Smooth muscle cell (in vitro differentiated cells): Measurements from ENCODE around the gene NSF. TPM values are rescaled to one million over a fixed set of nuclear protein-coding genes. Genes with fewer than 3 reads are reported as not detected.

Experiments used
- DNase-seq: peaks from one replicate; lab custom pipeline; 2025; ENCODE audit not compliant: unreplicated experiment; lab: John Stamatoyannopoulos, UW
- H2AFZ ChIP-seq: fragments of 200-600 bp; sonication (generic); 2 replicates; pipeline ENCODE4 v1.6.0; 2016; ENCODE audit warnings: antibody characterized with exemption, low read depth, mild to moderate bottlenecking
- H3F3A ChIP-seq: fragments of 200-600 bp; sonication (generic); 2 replicates; pipeline ENCODE4 v1.6.0; 2017; ENCODE audit warnings: antibody characterized with exemption, low read depth
- H3K27ac ChIP-seq: fragments of 200-600 bp; sonication (generic); 2 replicates; pipeline ENCODE4 v1.5.1; 2016; ENCODE audit warnings: low read depth, mild to moderate bottlenecking
- H3K27me3 ChIP-seq: fragments of 200-600 bp; sonication (generic); 2 replicates; pipeline ENCODE4 v1.6.1; 2016; ENCODE audit warnings: low read depth, mild to moderate bottlenecking
- H3K36me3 ChIP-seq: fragments of 200-600 bp; sonication (generic); 2 replicates; pipeline ENCODE4 v1.5.1; 2016; ENCODE audit warnings: low read depth
- H3K4me1 ChIP-seq: fragments of 200-600 bp; sonication (generic); 2 replicates; pipeline ENCODE4 v1.5.1; 2016; ENCODE audit warnings: low read depth
- H3K4me2 ChIP-seq: fragments of 200-600 bp; sonication (generic); 2 replicates; pipeline ENCODE4 v1.6.0; 2016; ENCODE audit warnings: mild to moderate bottlenecking
- H3K4me3 ChIP-seq: fragments of 200-600 bp; sonication (generic); 2 replicates; pipeline ENCODE4 v1.5.1; 2016; ENCODE audit warnings: mild to moderate bottlenecking
- H3K79me2 ChIP-seq: fragments of 200-600 bp; sonication (generic); 2 replicates; pipeline ENCODE4 v1.6.0; 2016; ENCODE audit warnings: low read depth, mild to moderate bottlenecking
- H3K9ac ChIP-seq: fragments of 200-600 bp; sonication (generic); 2 replicates; pipeline ENCODE4 v1.6.0; 2016; ENCODE audit warnings: low read depth
- H3K9me3 ChIP-seq: fragments of 200-600 bp; sonication (generic); replicated peaks from 2 replicates; pipeline ENCODE4 v1.5.1; 2016; ENCODE audit warnings: low read depth
- H4K20me1 ChIP-seq: fragments of 200-600 bp; sonication (generic); 2 replicates; pipeline ENCODE4 v1.6.0; 2016; ENCODE audit warnings: low read depth
- CTCF ChIP-seq: fragments of 200-600 bp; sonication (generic); IDR thresholded peaks from 2 replicates; pipeline ENCODE4 v1.5.1; 2017; ENCODE audit warnings: borderline replicate concordance, mild to moderate bottlenecking, antibody characterized with exemption; ENCODE audit not compliant: insufficient read depth, poor library complexity, severe bottlenecking
- WGBS: methylation state at CpG from one replicate; pipeline ENCODE4 v1.1.7; 2016; ENCODE audit warnings: low lambda C conversion rate; 5-methylcytosine and 5-hydroxymethylcytosine counted together
- polyA plus RNA-seq: library from polyadenylated mRNA; unstranded; fragments of >200 nt; fragmentation: Nextera tagmentation; extraction: Ambion mirVana; gene quantifications from 2 replicates; pipeline ENCODE4 v1.2.1, GENCODE V29; 2016
- total RNA-seq: library from RNA; depleted of rRNA; stranded (reverse); fragments of >200 nt; gene quantifications from 2 replicates; pipeline ENCODE4 v1.2.3, GENCODE V29; 2014

Gene NSF
- total and polyA plus RNA-seq, 2 experiments from 2014 or later, result 27.7 to 34.0 TPM

DNA sequence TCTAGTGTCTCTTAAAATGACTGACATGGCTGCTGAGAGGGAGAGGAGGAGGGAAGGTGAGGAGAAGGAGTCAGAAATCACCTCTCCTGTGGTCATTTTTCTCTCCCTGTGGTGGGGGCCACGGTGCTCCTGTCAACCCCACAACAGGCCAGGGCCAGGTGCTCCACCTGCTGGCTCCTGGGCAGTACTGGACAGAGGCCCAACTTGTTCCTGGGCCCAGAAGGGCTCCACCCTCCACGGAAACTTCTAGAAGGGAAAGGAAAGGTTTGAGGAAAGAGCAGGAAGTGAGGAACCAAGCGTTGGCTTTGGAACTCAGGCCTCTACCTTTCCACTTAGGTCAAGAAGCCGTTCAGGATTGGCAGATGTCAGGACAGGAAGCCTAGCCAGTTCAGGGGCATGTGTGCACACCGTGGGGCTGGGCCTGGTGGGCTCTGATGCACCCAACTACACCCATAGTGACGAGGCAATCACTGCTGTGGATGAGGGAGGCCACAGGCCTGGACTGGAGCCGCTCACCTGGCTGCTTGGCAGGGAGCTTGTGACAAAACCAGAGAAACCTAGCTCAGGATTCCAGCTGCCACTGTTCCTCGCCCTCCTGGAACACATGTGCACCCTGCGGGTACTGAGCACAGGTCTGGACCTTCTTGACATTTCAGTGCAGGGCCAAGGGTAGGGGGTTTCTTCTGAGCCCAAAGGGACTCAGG lies 191.9 kb downstream of the NSF start:
- Histone ChIP-seq H3K9me3 (no peaks in the 10 kb centered on the region), H2AFZ (no peak overlapping the region), H3K4me3 (no peak overlapping the region), H3K4me2 (no peak overlapping the region), H4K20me1 (no peaks in the 10 kb centered on the region), H3K36me3 (no peaks in the 10 kb centered on the region), H3K79me2 (no peaks in the 10 kb centered on the region), H3K27me3 (no peaks in the 10 kb centered on the region), H3K9ac (no peak overlapping the region), H3K27ac (no peak overlapping the region), H3F3A (no peaks in the 10 kb centered on the region), H3K4me1 (peaks cover 4% of the 10 kb centered on the region)
- TF ChIP-seq CTCF, result peak; percentile 50
- DNase-seq, result no peak
- 84% methylated on average over 9 of the region's 9 CpGs for WGBS

DNA sequence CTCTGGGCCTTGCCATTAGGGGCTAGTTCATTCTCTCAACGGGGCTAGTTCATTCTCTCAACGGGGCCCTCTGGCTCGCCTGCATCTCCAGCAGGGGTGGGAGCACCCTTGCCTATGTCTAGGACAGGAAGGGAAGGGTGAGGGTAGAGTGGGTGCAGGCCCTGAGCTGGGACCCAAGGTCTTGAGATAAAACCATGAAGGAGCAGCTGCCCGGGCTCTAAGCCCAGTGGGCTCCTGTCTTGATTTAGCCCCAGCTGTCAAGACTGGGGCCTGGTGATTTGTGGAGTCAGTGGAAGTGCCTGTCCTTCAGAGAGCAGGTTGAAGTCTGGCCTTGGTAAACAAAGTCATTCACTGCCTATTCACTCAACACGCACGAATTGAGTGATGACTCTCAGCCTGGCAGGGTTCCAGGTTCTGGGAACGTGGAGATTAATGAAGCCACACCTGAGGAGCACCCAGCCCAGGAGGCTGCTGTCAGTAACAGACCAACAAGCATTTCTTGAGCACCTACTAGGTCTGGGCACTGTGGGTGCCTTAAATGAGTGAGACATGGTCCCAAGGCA lies 192.6 kb downstream of the NSF start:
- Histone ChIP-seq H2AFZ (no peak overlapping the region), H3K9ac (no peak overlapping the region), H3K9me3 (no peaks in the 10 kb centered on the region), H3K36me3 (no peaks in the 10 kb centered on the region), H3K4me1 (peaks cover 4% of the 10 kb centered on the region), H3K4me2 (no peak overlapping the region), H4K20me1 (no peaks in the 10 kb centered on the region), H3K4me3 (no peak overlapping the region), H3F3A (no peaks in the 10 kb centered on the region), H3K79me2 (no peaks in the 10 kb centered on the region), H3K27ac (no peak overlapping the region), H3K27me3 (no peaks in the 10 kb centered on the region)
- WGBS, result 83% methylated on average over 7 of the region's 7 CpGs
- no peak for TF ChIP-seq CTCF
- DNase-seq, result no peak

DNA sequence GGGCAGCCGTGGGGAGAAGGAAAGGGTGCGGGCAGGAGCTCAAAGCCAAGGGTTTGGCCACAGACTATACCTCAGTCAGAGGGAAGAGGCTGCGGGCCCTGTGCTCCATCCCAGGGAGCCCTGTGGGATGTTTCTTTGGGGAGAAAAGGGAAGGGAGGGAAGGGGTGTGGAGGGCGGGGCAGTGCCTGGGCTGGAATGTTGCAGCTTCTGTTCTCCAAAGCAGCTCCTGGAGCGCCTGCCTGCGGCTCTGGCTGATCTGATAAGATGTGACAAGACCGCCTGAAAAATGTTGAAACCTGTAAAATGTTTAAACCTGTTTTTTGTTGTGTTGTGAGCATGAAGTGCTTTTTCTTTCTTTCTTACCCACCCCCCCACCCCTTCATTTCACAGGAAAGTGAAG lies 195.2 kb downstream of the NSF start:
- TF ChIP-seq CTCF, result no peak
- no peak overlapping the region for H3K4me3 ChIP-seq

GRCh38 chr17:46787478-46787877 lies 197.0 kb downstream of the NSF start:
- WGBS, result 95% methylated on average over 13 of the region's 13 CpGs
- no peak overlapping the region for H3K9ac ChIP-seq
- no peak overlapping the region for H3K4me2 ChIP-seq
- H3K79me2 ChIP-seq, result no peaks in the 10 kb centered on the region
- no peak overlapping the region for H2AFZ ChIP-seq
- H3K9me3 ChIP-seq, result no peaks in the 10 kb centered on the region
- no peaks in the 10 kb centered on the region for H4K20me1 ChIP-seq
- no peak for DNase-seq
- TF ChIP-seq CTCF, result no peak
- no peak overlapping the region for H3K4me3 ChIP-seq
- H3K27me3 ChIP-seq, result no peaks in the 10 kb centered on the region
- H3F3A ChIP-seq, result no peaks in the 10 kb centered on the region
- no peak overlapping the region for H3K27ac ChIP-seq
- H3K36me3 ChIP-seq, result no peaks in the 10 kb centered on the region
- peaks cover 4% of the 10 kb centered on the region for H3K4me1 ChIP-seq

More for the DNA sequence above, 195.2 kb downstream of the NSF start:
- Histone ChIP-seq H3K79me2 (no peaks in the 10 kb centered on the region), H3K27ac (no peak overlapping the region), H3K4me2 (no peak overlapping the region), H3F3A (no peaks in the 10 kb centered on the region), H3K9ac (no peak overlapping the region), H3K27me3 (no peaks in the 10 kb centered on the region), H2AFZ (no peak overlapping the region), H3K4me1 (peaks cover 4% of the 10 kb centered on the region), H4K20me1 (no peaks in the 10 kb centered on the region), H3K9me3 (no peaks in the 10 kb centered on the region), H3K36me3 (no peaks in the 10 kb centered on the region)
- DNase-seq, result no peak
- 37% methylated on average over 7 of the region's 7 CpGs for WGBS
